HG03139 (cell line): ENCODE data around the gene GNG7.

Source experiments
- ATAC-seq: cut with Tn5 transposase; IDR thresholded peaks from one replicate; pipeline ENCODE4 v1.9.1; 2021; ENCODE audit not compliant: unreplicated experiment

Gene GNG7

GRCh38 chr19:2492870-2493269 lies 209.6 kb downstream of the GNG7 start:
- no peak for ATAC-seq

GRCh38 chr19:2491130-2491801 lies 211.2 kb downstream of the GNG7 start:
- ATAC-seq, result no peak

DNA sequence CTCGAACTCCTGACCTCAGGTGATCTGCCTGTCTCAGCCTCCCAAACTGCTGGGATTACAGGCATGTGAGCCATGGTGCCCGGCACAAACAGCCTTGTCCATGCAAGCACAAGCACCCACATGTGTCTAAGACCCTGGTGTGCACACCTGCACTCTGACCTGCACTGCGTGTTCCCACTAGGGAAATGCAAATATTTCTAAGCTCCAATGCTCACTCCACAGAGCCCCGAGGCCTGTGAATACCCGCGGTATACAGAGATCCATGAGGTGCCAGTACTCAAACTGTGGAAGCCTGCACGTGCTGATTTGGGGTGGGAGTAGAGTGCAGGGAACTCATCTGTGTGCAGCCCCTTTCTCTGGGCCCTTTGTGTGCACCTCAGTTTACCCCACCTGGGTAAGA lies 211.8 kb downstream of the GNG7 start:
- ATAC-seq, result no peak

DNA sequence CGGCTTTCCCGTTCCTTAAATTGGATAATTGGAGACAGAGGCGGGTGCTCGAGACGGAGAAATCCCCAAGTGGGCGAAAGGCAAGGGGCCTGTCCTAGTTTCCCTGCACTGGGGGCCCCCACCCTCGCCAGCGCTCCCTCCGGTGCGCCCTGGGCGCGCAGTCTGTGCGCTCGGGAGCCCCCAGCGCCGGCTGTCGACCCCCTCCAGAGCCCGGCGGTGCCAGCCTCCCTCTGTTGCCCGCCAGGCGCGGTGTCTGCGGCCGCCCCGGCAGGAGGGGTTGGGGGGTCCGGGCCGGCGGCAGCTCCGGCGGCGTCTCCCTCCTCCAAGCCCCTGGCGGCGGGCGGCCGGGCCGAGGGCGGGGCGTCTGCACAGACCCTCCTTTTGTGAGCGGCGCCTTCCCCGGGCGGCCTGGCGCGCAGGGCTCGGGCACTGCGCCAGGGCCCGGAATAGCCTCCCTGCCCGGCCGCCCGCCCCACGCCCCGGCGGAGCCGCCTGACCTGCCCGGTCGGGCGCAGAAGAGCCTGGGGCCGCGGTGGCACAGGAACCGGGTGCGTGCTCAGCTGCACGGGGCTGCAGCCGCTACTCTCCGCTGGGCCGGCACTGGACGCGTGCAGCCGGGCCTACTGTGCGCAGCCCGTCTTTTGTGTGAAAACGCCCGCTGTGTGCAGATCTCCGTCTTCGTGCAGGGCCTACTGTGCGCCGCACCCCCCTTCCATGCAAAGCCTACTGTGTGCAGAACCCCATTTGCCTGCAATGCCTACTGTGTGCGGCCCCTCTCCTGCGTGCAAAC lies 213.4 kb downstream of the GNG7 start:
- no peak for ATAC-seq

DNA sequence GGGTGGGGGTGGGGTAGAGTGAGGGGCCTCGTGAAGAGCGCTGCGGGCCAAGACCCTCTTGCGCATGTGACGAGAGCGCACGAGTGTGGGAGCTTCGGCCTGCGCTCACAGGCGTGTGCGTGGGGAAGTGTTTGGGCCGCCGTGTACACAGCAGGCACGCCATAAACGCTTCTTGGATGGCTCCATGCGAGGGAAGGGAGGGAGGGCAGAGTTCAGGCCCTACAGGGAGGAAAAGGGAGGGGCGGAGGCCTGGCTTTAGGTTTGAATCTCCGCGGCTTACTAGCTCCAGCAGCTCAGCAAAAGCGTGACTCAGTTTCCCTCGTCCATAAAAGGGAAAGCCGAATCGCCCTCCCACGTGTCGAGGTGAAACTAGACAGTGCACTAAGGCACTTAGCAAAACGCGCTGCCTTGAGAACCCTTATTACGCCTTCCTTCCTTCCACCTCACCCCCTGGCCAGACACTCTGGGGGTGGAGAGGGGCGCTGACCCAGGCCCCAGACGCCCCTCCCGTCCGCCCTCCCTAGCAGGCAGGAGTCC lies 214.0 kb downstream of the GNG7 start:
- ATAC-seq, result no peak

DNA sequence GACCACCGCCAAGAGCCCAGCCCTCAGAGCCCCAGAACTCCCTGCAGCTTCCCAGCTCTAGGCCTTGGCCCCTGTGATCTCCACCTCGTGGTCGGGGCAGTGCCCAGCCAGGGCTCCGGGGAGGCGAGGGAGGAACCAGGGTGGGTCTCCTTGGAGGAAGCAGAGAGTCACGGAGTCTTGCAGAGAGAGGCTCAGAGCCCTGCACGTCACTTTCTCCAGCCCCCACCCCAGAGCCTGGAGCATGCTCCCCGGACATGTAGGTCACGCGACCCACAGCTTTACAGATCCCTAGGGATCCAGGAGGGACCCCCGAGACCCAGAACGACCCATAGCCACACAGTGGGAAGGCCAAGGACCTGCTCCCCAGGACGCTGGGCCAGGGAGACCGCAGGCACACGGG lies 214.7 kb downstream of the GNG7 start:
- no peak for ATAC-seq

GRCh38 chr19:2487090-2487489 lies 215.4 kb downstream of the GNG7 start:
- no peak for ATAC-seq

GRCh38 chr19:2485428-2485827 lies 217.1 kb downstream of the GNG7 start:
- ATAC-seq, result no peak

DNA sequence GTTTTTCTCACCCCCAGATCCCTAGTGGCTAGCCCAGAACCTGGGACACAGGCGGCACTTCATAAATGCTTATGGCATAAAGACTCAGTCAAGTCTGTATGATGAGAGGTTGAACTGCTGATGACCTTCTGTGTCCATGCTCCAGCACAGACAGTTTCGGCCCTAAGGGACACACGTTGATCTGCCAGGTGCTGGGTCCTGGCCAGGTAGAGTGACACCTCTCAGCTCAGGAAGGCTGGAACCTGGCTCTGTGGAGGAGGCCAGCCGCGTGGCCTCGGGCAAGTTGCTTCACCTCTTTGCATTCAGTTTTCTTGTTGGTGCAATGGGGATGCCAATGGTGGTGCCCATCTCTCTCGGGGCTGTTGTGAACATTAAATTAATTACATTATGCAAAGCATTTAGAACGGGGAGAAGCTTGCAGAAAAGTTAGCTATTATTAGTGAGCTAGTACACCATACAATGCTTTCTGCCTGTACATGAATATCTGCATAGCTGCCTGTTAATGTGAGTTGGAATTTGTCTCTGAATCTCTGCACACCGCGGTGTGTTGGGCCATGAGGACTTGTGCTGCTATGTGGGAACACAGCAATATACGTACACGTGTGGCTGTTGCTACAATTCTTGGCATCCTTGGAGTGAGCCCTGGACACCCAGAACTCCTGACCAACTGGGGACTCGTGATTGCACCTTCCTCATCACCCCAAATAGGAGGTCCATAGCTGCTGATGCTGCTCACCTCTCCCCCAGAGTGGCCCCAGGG lies 218.1 kb downstream of the GNG7 start:
- ATAC-seq, result no peak

- no peak for ATAC-seq
These were observed 218.9 kb downstream of the GNG7 start for GRCh38 chr19:2483484-2484151.

GRCh38 chr19:2483084-2483483 lies 219.4 kb downstream of the GNG7 start:
- no peak for ATAC-seq

DNA sequence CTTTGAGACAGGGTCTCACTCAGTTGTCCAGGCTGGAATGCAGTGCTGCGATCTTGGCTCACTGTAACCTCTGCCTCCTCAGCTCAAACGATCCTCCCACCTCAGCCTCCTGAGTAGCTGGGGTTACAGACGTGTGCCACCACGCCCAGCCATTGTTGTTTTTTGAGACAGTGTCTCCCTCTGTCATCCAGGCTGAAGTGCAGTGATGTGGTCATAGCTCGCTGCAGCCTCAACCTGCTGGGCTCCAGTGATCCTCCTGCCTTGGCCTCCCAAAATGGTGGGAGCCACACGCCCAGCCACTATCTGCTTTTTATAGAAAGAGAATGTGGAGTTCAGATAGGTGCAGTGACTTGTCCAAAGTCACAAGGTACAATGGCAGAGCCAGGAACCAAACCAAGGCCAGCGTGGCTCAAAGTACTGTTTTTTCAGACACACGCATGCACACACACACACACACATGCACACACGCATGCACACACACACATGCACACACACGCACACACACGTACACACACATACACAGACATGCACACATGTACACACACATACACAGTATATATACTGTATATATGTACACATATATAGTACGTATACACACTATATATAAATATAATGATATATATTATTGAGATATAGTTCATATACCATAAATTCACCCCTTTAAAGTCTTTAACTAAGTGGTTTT lies 220.0 kb downstream of the GNG7 start:
- ATAC-seq, result no peak

DNA sequence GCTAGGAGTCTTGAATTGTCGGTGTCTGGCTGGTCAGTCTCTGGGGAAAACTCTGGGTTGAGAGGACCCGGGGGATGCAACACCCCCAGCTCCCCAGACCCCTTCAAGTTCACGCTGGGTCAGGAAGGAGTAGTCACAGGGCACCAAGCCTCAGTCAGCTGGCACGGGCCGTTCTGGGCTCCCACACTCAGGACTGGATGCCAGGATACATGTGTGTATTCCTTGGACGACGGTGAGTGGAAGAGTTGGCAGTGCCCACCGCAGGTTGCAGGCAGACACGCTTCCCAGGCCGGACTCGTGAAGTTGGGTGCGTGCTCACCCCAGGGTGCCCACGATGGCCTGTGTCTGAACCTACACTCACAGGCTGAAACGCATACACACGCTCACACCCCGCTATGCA lies 221.0 kb downstream of the GNG7 start:
- ATAC-seq, result no peak

DNA sequence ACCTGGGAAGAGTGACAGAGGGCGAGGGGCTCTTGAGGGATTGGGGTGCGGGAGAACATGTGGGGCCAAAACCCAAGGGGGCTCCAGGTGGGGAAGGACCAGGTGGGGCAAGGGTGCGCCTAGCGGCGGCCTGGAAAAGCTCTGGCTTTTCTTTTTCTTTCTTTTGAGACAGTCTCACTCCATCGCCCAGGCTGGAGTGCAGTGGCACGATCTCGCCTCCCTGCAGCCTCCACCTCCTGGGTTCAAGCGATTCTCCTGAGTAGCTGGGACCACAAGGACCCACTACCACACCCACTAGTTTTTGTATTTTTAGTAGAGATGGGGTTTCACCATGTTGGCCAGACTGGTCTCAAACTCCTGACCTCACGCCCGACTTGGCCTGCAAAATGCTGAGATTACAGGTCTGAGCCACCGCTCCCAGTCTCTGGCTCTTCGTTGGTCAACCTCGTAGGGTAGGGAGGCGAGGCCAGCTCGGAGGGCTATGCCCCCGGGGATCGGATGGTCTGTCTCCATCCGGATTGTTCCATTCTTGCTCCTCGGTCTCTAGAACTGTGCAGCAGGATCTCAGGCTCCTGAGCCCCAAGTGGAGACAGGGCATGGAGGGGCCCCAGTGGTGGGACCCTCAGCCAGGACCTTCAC lies 222.8 kb downstream of the GNG7 start:
- ATAC-seq, result no peak

DNA sequence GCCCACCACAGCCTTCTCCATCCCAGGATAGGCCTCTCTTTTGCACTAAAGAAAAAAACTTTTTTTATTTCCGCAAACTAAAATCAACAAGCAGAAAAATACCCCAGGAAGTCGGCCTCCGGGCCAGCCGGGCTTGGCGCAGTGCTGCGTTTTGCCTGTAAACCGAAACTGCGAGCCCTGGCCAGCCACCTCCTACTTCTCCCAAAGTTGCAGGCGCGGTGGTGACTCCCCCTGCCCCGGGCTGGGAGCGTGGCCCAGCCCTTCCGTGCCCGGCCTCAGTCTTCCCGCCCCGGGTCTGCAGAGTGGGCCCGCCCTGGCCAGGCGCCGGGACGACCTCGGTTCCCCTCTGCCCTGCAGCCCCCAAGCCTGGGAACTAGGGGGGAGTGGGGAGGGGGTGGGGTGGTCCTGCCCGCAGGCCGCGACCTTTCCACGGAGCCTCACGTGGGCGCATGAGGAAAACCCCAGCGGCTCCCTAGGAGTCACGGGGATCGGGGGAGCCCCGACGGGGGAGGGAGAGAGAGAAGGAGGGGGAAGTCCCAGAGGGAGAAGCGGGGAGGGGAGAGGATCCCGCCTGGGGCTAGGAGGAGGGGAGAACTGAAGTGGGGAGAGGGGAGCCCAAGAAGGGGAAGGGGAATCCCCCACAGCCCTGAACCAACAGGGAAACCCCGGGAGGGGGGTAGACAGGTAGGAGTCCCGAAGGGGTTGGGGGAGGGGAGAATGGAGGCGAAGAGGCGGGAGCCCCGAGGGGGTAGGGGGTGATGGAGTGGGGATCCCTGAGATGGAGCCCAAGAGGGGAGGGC lies 223.5 kb downstream of the GNG7 start:
- no peak for ATAC-seq

DNA sequence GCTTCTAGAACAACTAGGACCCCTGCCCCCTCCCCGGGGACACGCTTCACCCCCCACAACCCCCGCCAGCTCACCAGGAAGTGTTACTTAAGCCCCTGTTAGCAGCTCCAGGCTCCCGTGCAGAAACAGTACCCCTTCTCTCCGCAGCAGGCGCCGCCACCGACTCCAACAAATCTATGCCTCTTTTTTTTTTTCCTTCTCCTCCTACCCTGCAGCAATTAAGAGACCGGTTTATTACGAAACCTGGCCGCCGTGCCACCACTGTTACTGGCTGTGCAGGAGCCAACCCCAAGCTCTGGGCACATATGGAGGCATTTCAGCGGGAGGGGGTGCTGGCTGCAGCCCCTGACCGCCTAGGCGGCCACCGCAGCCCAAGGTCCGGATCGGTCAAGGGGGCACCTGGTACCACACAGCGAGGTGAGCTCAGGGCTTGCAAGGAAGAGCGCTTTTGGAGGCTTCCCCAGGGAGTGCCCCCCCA lies 224.2 kb downstream of the GNG7 start:
- no peak for ATAC-seq

- no peak for ATAC-seq
These were observed 224.7 kb downstream of the GNG7 start for GRCh38 chr19:2477732-2478191.

DNA sequence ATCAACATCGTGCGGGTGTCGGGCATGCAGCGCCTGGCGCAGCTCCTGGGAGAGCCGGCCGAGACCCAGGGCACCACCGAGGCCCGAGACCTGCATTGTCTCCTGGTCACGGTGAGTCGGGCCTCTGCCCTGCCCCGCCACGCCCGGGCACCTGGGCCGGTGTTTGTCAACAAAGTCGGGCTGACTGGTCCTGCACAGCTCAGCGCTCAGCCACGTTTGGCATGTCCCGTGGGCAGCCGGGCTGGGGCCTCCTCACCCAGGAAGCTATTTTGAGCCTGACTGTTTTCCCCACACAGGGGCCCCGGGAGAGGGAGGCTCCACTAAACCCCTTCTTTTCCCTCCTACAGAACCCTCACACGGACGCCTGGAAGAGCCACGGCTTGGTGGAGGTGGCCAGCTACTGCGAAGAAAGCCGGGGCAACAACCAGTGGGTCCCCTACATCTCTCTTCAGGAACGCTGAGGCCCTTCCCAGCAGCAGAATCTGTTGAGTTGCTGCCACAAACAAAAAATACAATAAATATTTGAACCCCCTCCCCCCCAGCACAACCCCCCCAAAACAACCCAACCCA lies 225.3 kb downstream of the GNG7 start:
- ATAC-seq, result no peak
